K562 (cell line): ENCODE results near the gene ALK. TPM values are rescaled to one million over a fixed set of nuclear protein-coding genes. Genes with fewer than 3 reads are reported as not detected.

Source experiments
- ATAC-seq: fragments of 200-7000 bp; cut with Tn5 transposase; 3 replicates; pipeline ENCODE4 v1.9.1; 2020; ENCODE audit warnings: moderate library complexity
- BruUV-seq: library from RNA; stranded (reverse); fragments of 400-500 nt; replicated peaks from 2 replicates; lab custom pipeline; 2021; lab: Mats Ljungman, UMichigan
- CTCF ChIA-PET: fragments of 300-600 bp; formaldehyde crosslinking; extraction: SDS; loops from one replicate; lab custom pipeline; 2021; ENCODE audit warnings: low intra/inter-chr PET ratio; lab: Yijun Ruan, JAX
- POLR2A ChIA-PET: fragments of 300-600, 350-650 bp; sonication (Branson Sonifier 250); formaldehyde crosslinking; extraction: SDS; loops from one replicate; lab custom pipeline; 2021; ENCODE audit warnings: antibody characterized with exemption, inconsistent platforms; lab: Yijun Ruan, JAX
- DNase-seq, 4 experiments: peaks; one replicate each; pipeline versions ENCODE4 v3.0.0 to v3.0.0-alpha.2; 2011 to 2018; ENCODE audit warnings: low spot score in 3 of 4, mixed read lengths in 3 of 4; ENCODE audit errors: extremely low read depth in 1 of 4
- FAIRE-seq: peaks from 2 replicates; lab custom pipeline; 2011; peaks lifted over from hg19 to GRCh38; lab: Jason Lieb, UNC
- H2AFZ ChIP-seq: 2 replicates; pipeline ENCODE4 v1.6.0; 2011; ENCODE audit warnings: low read depth, low read length, control low read depth, inconsistent platforms
- H3K27ac ChIP-seq: fragments of 200-600 bp; 3 replicates; pipeline ENCODE4 v1.8.0; 2011; ENCODE audit warnings: low read depth, mild to moderate bottlenecking, control low read depth, inconsistent platforms, low read length, moderate library complexity, mixed read lengths; ENCODE audit errors: extremely low read depth
- H3K27me3 ChIP-seq, 2 experiments: fragments of 300-600 bp in 1 of 2; 2 replicates in 1 of 2; 3 replicates in 1 of 2; pipeline versions ENCODE4 v1.6.0 to v1.8.0; 2011; ENCODE audit warnings: inconsistent platforms in 2 of 2, low read length in 2 of 2, mild to moderate bottlenecking in 1 of 2, mixed read lengths in 1 of 2, moderate library complexity in 1 of 2; ENCODE audit not compliant: control insufficient read depth in 2 of 2, insufficient read depth in 2 of 2
- H3K36me3 ChIP-seq: fragments of 300-600 bp; 3 replicates; pipeline ENCODE4 v1.8.0; 2011; ENCODE audit warnings: mild to moderate bottlenecking, low read length, inconsistent platforms; ENCODE audit not compliant: control insufficient read depth, insufficient read depth
- H3K4me1 ChIP-seq, 2 experiments: fragments of 200-600 bp in 1 of 2; replicated peaks in 1 of 2; 2 replicates in 1 of 2; 3 replicates in 1 of 2; pipeline versions ENCODE4 v1.5.1 to v1.8.0; 2011; ENCODE audit warnings: inconsistent platforms in 2 of 2, low read length in 2 of 2, mild to moderate bottlenecking in 1 of 2, mixed read lengths in 1 of 2, moderate library complexity in 1 of 2; ENCODE audit not compliant: control insufficient read depth in 2 of 2, insufficient read depth in 2 of 2
- H3K4me2 ChIP-seq: 2 replicates; pipeline ENCODE4 v1.6.1; 2011; ENCODE audit warnings: low read length, control low read depth, inconsistent platforms, mixed read lengths; ENCODE audit not compliant: insufficient read depth
- H3K4me3 ChIP-seq: fragments of 200-600 bp; sonication (generic), shearing (Covaris generic); 2 replicates; pipeline ENCODE4 v1.5.1; 2016; ENCODE audit warnings: control low read depth, inconsistent platforms
- H3K79me2 ChIP-seq: fragments of 200-600 bp; 3 replicates; pipeline ENCODE4 v1.8.0; 2011; ENCODE audit warnings: low read length, inconsistent platforms; ENCODE audit not compliant: control insufficient read depth, insufficient read depth
- H3K9ac ChIP-seq, 2 experiments: 2 replicates each; pipeline versions ENCODE4 v1.6.0 to v1.6.1; 2011; ENCODE audit warnings: low read depth in 2 of 2, low read length in 2 of 2, control low read depth in 1 of 2, inconsistent platforms in 1 of 2, mild to moderate bottlenecking in 1 of 2, mixed read lengths in 1 of 2; ENCODE audit not compliant: insufficient read depth in 1 of 2
- H3K9me1 ChIP-seq: one replicate; pipeline ENCODE4 v1.6.0; 2011; ENCODE audit warnings: inconsistent platforms, mild to moderate bottlenecking, low read length, moderate library complexity; ENCODE audit not compliant: control insufficient read depth, insufficient read depth
- H3K9me3 ChIP-seq: replicated peaks from 2 replicates; pipeline ENCODE4 v1.5.1; 2011; ENCODE audit warnings: low read depth, low read length, inconsistent platforms; ENCODE audit not compliant: control insufficient read depth, insufficient read depth
- H4K20me1 ChIP-seq: replicated peaks from 2 replicates; pipeline ENCODE4 v1.6.1; 2011; ENCODE audit warnings: low read length, inconsistent platforms, mixed read lengths; ENCODE audit not compliant: control insufficient read depth, insufficient read depth
- BCOR ChIP-seq: fragments of 450-650 bp; IDR thresholded peaks from 2 replicates; pipeline ENCODE4 v1.6.1; 2016
- CUX1 ChIP-seq: fragments of 200-800 bp; sonication (Bioruptor generic); IDR thresholded peaks from 2 replicates; pipeline ENCODE4 v1.6.1; 2016; ENCODE audit warnings: missing genetic modification characterization, missing compliant biosample characterization
- NCOA6 ChIP-seq: fragments of 450-650 bp; IDR thresholded peaks from 2 replicates; pipeline ENCODE4 v1.6.1; 2017; ENCODE audit warnings: mild to moderate bottlenecking
- NFRKB ChIP-seq: fragments of 450-650 bp; IDR thresholded peaks from 2 replicates; pipeline ENCODE4 v1.6.1; 2016; ENCODE audit warnings: low read depth
- PML ChIP-seq: IDR thresholded peaks from 2 replicates; pipeline ENCODE4 v1.6.1; 2012; ENCODE audit warnings: low read length, inconsistent platforms
- YBX1 ChIP-seq: fragments of 450-650 bp; IDR thresholded peaks from 2 replicates; pipeline ENCODE4 v1.7.1; 2016; ENCODE audit warnings: mild to moderate bottlenecking
- ZBTB1 ChIP-seq: sonication (generic); formaldehyde crosslinking; IDR thresholded peaks from 2 replicates; pipeline ENCODE4 v1.8.1; 2023; ENCODE audit warnings: missing genetic modification reagents, low read depth, mild to moderate bottlenecking, borderline replicate concordance
- ZNF57 ChIP-seq: fragments of 450-650 bp; formaldehyde crosslinking; IDR thresholded peaks from 2 replicates; pipeline ENCODE4 v1.4.0; 2020; ENCODE audit warnings: mild to moderate bottlenecking, moderate library complexity
- WGBS: fragments of 100-300 bp; shearing (Covaris generic); methylation state at CpG from one replicate; pipeline ENCODE4 v1.1.6; 2016; ENCODE audit warnings: low coverage, mixed read lengths; ENCODE audit not compliant: insufficient coverage; ENCODE audit errors: missing lambda C conversion rate; 5-methylcytosine and 5-hydroxymethylcytosine counted together
- in situ Hi-C: fragments of 300-500 bp; cut with MboI; formaldehyde crosslinking; loops from 4 replicates; pipeline ENCODE4 v1.15.0; 2018; ENCODE audit warnings: inconsistent platforms, mixed read lengths
- intact Hi-C: fragments of 100-400 bp; cut with micrococcal nuclease; formaldehyde crosslinking; loops from 2 replicates; pipeline ENCODE4 v1.14.2; 2022
- polyA plus RNA-seq, 8 experiments: library from polyadenylated mRNA; depleted of rRNA in 4 of 8; stranded (reverse) in 5 of 8; unstranded in 3 of 8; fragments of >200 nt; fragmentation: Nextera tagmentation in 2 of 8; fragmentation: Illumina TruSeq in 1 of 8; extraction: Ambion mirVana in 2 of 8; extraction: Trizol in 1 of 8; gene quantifications; 2 replicates each; pipeline versions ENCODE4 v1.2.1 to v1.2.3, GENCODE V29; 2011 to 2014; ENCODE audit warnings: inconsistent platforms in 1 of 8, missing spikeins in 1 of 8
- total RNA-seq, 7 experiments: library from RNA; depleted of rRNA in 6 of 7; stranded (reverse); fragments of >200 nt in 6 of 7; fragmentation: Illumina TruSeq in 2 of 7; extraction: Trizol in 2 of 7; gene quantifications; 2 replicates each; pipeline versions ENCODE4 v1.2.1 to v1.2.3, GENCODE V29; 2011 to 2021; ENCODE audit warnings: low replicate concordance in 1 of 7
- TF ChIP-seq, protein P1 (sequence below): fragments of 450-650 bp; IDR thresholded peaks from one replicate; pipeline ENCODE4 v1.6.1; 2018; ENCODE audit warnings: mild to moderate bottlenecking, moderate library complexity; ENCODE audit not compliant: partially characterized antibody

The ALK gene
- total and polyA plus RNA-seq, 9 of the 15 experiments (the other 6 are each of a cell fraction or from before 2014, with no cell fraction given): not detected

GRCh38 chr2:29782549-29783458 lies 138.6 kb downstream of the ALK start:
- POLR2A ChIA-PET: interaction anchor here (1.4 kb wide), 1 partner anchor 11 kb away, joined by 5 read pairs; no protein-coding TSS in a partner anchor
- FAIRE-seq: no peak
- peaks cover 0 to 8% of the 10 kb centered on the region in 2 experiments; a peak in 1 of 5 replicates for H3K27me3 ChIP-seq

More at GRCh38 chr2:29782549-29783458, 138.6 kb downstream of the ALK start:
- H3K9me3 ChIP-seq: no peaks in the 10 kb centered on the region
- no peak overlapping the region for H3K4me2 ChIP-seq
- H3K79me2 ChIP-seq: no peaks in the 10 kb centered on the region
- in situ Hi-C loops (no loop called here), intact Hi-C loops (no loop called here)
- 0% methylated on average over 7 of the region's 7 CpGs for WGBS
- no peak overlapping the region for H2AFZ ChIP-seq
- H3K36me3 ChIP-seq: no peaks in the 10 kb centered on the region
- no peak overlapping the region for H3K27ac ChIP-seq
- BruUV-seq: no TSS peak
- no peaks in the 10 kb centered on the region for H3K4me1 ChIP-seq
- H4K20me1 ChIP-seq: no peaks in the 10 kb centered on the region
- no peak overlapping the region for H3K9ac ChIP-seq
- DNase-seq: no peak
- no peaks in the 10 kb centered on the region for H3K9me1 ChIP-seq
- no peak for ATAC-seq
- CTCF ChIA-PET: no interaction called here
- H3K4me3 ChIP-seq: no peak overlapping the region
- TF ChIP-seq BCOR (no peak), NCOA6 (no peak), ZBTB1 (no peak), NFRKB (no peak), CUX1 (CRISPR knock-in tag) (no peak), ZNF57 (no peak), PML (no peak), YBX1 (no peak)
- TF ChIP-seq, protein P1, sequence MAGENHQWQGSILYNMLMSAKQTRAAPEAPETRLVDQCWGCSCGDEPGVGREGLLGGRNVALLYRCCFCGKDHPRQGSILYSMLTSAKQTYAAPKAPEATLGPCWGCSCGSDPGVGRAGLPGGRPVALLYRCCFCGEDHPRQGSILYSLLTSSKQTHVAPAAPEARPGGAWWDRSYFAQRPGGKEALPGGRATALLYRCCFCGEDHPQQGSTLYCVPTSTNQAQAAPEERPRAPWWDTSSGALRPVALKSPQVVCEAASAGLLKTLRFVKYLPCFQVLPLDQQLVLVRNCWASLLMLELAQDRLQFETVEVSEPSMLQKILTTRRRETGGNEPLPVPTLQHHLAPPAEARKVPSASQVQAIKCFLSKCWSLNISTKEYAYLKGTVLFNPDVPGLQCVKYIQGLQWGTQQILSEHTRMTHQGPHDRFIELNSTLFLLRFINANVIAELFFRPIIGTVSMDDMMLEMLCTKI: no peak
